NCI-H345 (cell line): ENCODE results near the gene SLC45A2.

Experiments
- DNase-seq: peaks from one replicate; lab custom pipeline; 2025; lab: John Stamatoyannopoulos, UW

Gene SLC45A2

DNA sequence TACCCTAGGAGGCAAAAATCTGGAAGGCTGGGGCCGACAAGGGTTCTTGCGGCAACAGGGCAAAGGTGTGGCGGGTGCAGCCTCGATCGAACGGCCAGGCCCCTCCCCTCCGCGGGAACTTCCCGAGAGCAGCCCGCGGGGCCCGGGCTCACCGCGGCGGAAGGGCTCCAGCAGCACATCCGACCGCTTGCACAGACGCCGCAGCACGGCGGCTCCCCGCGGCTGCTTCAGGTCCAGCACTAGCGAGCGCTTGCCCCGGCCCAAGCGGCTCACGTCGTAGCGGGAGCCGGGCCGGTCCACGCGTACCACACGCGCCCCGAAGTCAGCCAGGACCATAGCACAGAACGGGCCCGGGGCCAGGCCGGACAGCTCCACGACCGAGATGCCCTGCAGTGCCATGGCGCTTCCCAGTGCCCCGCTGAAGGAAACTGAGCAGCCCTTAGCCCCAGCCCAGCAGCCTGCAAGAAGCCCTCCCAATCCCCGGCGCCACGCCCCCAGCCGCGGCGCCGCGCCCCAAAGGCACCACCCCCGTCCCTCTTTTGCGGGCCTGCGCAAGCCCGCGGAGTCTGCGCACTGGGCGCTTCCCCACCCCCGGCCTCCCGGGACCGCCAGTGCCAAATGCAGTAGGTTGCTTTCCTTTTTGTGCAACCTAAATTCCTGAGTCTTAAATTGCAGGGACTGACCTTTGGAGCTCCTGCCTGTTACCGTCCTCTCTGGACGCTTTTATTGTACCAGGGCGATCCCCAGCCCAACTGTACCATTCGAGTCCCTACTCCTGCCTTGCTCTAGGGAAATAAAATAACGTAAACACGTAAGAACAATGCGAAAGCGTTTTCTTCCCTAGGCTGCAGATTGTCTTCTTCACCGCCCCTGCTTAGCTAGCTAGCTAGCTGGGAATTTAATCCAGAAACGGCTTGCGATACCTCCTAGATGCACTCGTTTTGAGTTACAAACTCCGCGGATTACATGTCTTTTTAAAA is 23.4 kb upstream of the SLC45A2 start, which contains the start of gene AMACR:
AMACR (minus strand) TSS at position 430 of the 980 bp plus-strand sequence; CDS start at position 399, 31 bp downstream.
- DNase-seq, result peak; percentile 94

DNA sequence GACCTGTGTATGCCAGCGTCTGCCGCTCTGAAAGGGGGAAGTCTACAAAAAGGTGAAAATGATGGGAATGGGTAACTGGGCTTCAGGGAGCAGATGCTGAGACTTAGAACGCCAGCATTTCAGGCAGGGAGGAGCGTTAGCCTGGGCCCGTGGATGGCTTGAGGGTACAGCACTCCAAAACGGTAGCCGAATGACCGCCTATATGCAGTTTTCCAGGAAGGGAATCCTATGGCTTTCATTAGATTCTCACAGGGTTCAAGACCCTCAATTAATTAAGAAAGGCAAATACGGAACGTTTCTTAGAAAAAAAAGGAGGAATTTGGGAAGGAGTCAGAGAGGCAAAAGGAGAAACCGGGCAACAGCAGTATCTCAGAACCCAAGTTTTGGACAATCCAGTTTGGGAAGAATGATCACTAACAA is 22.7 kb upstream of the SLC45A2 start:
- DNase-seq, result no peak

DNA sequence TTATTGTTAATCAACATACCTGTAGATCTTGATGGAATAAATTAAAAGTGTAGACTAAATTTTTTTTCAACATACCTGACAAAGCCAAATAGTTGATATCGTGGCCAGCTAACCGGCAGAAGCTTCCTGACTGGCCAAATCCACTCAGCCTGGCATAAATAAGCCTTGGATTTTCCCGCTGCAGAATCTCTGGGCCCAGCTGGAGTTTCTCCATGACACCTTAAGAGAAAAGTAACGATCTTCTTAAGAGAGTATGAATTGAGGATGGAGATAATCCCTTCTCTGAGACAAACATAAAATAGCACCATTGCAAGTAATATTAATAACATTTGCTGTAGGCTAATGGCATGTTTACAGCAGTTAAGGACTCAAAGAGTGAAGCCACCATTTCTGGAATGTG is 21.2 kb upstream of the SLC45A2 start:
- DNase-seq, result no peak

DNA sequence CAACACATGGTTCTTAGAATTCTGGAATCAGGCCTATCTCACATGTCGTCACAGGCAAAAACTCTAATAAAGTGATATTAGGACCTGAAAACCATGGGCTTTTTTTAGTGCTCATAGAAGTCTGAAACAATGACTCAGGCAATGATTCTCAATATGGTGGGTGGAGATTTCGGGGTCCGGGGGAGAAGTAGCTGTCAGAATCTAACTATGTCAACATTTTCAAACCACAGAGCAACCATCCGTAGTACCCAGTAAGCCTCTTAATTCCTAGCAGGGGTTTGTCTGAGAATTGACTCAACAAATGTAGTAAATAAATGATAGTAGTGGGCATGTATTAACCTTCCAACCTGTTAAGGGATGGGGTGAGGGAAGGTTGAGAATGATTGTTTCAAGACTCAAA is 20.7 kb upstream of the SLC45A2 start:
- no peak for DNase-seq

DNA sequence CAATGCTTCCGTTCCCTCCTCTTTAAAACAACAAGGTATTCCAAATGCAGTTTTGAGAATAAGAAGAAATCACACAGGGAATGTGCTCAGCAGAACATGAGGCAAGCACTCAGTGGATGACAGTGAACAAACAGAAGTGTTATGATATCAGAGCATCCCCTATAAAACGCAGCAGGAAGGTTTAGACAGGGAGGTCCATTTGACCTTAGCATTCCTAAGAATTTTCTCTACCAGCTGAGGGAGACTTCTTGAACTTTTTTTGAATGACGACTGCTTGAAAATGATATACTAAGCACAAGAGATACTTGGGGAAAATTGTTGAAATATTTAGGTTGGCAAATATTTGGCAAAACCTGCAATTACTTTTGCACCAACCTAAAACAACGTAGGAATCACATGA is 19.4 kb upstream of the SLC45A2 start:
- DNase-seq, result no peak

DNA sequence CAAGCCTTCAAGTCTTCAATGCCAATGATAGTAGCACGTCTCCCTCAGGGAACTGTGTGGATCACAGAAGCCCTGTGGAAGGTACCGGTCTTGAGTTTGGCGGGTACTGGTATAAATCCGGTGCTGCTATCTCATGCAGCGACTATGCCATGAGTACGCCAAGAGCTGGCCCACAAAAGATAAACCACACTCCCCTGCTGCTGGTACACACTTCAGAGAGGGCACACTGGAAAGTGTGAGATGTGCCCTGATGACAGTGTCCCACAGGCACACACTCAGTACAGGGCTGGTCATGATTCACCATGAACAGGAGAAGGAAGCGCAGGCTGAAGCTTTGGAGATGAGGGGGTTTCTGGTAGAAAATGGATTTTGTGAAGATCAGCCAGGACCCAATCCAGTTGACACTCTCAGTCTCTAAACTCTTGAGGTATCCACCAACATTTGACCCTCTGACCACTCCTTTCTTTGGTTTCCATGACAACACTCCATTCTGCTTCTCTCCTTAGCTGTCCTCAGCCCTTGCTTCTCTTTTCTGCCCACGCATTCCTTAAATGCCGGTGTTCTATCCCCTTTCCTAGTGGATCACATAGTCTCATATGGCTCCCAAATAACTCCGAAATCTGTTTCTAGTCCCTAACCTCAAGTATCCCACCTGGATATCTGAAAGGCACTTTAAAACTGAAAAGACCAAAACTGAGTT is 18.3 kb upstream of the SLC45A2 start:
- DNase-seq, result no peak

DNA sequence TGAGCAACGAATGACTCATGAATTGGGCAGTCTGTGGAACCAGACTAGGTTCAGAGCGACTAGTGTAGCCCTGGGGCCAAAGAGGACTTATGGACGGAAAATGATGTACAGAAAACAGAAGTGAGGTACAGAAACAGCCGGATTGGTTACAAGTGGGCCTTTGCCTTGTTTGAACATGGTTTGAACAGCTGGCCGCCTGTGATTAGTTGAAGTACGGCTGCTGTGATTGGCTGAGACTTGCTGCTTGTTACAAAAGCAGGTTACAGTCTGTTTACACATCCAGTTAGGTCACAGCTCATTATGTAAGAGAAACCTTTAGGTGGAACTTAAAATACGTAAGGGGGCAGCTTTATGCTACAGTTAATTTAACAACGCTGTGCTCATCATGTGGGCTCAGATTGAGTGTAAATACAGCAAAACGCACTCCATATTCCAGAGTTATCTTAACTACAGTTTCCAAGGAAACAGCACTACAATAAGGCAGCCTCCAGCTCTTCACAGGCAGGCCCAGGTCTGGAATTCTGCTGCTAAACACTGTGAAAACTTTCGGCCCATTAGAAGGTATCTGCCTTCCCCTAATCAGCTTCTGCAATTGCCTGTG is 16.8 kb upstream of the SLC45A2 start:
- DNase-seq, result peak; percentile 92

DNA sequence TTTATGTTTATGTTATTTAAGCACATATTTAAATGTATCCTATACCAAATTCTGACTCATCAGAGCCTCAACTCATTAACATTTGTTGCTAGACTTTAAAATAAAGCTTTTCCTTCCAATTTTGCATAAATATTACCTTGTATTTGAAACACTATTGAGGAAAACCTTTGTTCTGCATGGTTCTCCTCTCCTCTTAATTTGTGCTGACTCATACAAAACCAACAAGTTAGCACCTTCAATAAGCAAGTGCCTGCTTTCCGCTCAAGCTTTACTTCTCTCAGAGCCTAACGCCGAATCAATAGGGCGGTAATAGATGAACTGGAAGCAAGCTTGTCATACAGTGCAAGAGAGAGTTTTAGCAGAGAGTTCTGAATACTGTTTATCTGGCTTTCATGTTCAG is 15.5 kb upstream of the SLC45A2 start:
- DNase-seq, result no peak

DNA sequence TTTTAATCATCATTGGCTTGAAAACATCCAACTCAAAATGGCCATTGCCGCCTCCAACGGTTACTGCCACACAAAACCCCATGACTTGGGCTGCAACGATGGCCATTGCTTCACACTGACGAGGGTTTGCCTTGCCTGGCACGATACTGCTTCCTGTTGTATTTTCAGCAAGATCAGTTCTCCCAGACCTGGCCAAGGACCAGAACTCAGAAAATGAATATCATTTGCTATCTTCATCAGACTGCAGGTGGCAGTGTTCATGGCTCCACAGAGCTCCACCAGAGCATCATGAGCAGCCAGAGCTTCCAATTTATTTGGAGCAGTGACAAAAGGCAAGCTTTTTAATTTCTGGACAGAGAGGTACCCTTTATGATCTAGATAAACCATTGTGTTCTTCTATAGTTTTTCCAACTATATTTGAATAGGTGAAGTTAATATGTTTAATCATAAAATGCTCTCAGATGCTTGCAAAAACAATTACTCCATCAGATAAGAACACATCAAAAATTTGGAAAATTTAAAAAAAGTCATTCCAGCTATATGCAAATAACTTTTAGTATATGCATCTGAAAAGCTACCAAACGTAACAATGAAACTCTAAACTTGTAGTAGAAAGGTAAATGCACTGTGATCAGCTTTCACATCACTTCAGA is 13.0 kb upstream of the SLC45A2 start:
- DNase-seq, result peak; percentile 49

DNA sequence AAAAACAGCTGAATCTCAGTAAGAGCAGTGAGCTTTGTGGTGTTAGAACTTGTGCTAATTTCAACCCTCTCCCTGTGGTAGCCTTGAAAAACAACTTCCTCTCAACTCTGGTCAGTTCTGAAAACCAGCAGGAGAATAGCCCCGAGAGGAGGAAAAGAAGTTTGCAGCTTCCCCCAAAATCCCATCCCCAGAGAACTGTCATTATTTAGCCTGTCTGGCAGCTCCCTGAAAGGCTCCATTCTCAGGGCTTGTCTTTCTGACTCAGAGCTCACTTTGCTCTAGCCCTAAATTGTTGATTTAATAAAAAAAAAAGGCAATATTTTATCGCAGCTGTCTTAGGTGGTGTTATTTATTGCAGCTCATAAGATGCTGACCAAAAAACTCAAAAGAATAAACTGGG is 11.4 kb upstream of the SLC45A2 start:
- no peak for DNase-seq

DNA sequence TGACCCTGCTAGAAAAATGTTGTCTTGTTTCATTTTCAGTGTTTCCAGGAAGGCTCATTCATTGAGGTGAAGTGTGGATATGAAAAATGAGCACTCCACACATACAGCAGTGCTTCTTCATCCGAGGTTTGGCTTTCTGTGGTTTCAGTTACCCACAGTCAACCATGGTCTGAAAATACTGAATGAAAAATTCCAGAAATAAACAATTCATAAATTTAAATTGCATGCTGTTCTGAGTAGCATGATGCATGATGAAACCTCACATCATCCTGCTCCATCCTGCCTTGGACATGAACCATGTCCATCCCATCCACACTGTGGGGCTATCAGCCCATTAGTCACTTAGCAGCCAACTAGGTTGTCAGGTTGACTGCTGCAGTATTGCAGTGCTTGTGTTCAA is 10.4 kb upstream of the SLC45A2 start:
- DNase-seq, result no peak

DNA sequence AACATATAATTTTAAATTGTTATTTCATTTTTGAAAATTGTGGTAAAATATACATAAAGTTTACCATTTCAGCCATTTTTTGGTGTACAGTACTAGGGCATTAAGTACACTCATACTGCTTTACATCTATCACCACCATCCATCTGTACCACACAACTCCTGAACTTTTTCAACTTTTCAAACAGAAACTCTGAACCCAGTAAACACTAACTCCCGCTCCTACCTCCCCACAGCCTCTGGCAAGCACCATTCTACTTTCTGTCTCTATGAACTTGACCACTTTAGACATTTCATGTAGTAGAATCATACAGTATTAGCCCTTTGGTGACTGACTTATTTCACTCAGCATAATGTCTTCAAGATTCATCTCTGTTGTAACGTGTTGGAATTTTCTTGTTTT is 8.4 kb upstream of the SLC45A2 start:
- DNase-seq, result no peak

DNA sequence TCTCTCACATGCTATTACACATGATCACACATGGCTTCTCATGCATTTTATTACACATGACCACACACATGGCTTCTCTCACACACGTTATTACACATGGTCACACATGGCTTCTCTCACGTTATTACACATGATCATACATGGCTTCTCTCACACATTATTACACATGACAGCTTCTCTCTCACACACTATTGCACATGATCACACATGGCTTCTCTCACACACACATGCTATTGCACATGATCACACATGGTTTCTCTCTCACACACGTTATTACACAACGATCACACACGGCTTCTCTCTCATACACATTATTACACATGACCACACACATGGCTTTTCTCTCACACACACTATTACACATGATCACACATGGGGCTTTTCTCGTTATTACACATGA is 954 bp upstream of the SLC45A2 start:
- DNase-seq, result no peak

DNA sequence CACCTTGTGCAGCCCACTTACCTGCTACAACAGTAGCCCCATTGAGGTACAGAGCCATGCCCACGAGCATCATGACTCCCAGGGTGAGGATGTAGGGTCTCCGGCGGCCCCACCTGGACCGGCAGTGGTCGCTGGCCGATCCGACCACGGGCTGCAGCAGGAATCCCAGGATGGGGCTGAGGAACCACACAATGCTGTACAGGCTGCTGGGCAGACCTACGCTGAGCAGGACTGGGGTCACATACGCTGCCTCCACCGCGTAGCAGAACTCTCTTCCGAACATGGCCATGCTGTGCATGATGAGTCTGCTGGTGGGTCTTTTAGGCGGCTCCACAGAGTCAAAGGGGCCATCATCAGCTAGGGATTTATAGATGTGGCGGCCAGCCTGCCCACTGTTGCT is 315 bp downstream of the SLC45A2 start:
- no peak for DNase-seq

DNA sequence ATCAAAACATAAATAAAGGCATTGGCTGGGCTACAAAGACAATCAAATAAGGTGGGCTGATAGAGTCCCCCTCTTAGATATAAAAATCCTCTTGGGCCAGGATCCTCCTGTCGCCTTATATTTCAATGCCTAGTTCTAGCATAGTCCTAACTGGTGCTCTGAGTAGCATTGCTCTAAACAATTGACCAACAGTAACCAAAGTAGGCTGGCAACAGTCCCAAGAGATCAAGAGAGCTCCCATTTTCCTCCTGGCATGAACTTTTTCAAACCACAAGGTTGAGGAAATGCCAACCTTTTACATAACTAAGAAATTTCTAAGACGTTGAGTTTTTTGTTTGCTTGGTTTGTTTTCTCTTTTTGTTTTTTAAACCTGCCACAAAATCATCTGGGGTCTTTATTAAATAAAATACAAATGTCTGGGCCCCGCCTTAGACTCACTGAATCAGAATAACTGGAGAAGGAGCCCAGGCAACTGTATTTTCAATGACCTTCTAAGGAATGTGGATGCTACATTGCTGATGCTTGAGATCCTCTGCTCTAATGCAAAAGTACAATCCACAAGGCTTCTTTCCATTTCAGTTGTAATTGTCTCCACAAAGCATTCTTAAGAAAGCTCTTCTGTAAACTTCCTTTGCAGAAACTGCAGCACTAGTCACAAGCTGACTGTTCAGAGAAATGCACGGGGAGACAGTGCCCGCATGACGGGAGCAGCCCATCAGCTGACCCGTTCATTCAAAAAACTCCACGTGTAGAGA is 2.9 kb downstream of the SLC45A2 start:
- no peak for DNase-seq

DNA sequence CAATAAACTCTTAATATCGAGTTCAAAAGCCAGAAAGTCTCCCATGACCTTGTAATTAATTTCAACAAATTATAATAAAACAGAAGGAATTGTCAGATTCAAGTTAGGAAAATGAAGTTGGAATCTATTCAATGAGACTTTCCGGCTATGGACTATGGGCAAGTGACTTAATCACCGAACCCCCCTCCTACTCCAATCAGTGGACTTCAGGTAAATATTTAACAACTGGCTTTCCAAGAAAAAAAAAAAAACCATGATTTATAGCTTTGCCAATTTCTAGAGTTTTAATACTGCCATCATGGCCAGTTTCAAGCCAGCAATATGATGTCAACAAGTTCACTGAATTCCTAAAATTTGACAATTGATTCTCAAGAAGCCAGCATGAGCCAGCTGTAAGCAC is 4.5 kb downstream of the SLC45A2 start:
- no peak for DNase-seq

DNA sequence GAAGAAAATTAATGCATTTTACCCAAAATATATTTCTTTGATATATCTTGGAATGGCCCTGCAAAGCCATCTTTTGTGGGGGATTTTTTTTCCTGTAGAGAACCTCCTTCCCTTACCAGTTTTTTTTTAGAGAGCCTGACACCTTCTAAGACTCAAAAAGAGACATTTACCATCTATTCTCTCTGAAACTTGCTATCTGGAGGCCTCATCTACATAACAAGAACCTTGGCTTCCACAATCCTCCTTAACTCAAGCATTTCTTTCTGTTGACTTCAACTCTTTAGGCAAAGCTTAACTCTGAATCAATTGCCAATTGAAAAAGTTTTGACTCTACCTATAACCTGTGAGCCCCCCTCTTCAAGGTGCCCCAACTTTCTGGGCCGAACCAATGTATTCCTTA is 6.2 kb downstream of the SLC45A2 start:
- no peak for DNase-seq

DNA sequence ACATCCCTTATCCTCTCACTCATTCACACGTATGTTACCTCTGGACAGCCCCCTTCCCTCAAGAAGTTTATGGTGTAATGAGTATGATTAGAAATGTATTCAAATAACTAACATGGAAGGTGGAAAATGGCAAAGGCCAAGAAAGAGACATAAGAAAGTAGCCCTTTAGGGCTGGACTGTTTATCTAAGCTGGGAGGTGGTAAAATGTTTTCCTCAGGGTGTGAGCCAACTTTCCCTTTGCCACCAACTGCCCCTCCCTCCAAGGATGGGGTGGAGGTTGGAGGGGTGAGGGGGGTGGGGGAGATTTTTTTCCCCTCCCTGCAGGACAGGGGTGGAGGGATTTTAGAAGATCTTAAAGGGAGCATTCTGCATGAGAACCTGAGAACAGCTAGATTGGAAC is 8.2 kb downstream of the SLC45A2 start:
- no peak for DNase-seq

DNA sequence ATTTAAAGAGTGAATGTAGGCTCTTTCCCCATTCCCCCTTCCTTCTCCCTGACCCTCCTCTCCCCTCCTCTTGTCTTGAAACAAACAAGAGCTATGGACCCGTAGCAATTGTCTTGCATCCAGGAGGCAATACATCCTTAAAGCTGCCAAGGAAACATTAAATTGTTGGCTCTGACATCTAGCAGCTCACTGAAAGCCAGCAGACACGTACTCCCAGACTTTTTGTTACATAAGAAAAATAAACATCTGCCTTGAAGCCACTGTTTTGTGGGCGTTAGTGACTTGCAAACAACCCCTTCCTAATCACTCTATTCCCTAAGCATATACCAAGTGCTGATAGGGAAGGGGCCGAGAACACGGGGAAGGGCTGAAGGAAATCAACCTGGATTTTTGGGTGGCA is 8.6 kb downstream of the SLC45A2 start:
- DNase-seq, result no peak

DNA sequence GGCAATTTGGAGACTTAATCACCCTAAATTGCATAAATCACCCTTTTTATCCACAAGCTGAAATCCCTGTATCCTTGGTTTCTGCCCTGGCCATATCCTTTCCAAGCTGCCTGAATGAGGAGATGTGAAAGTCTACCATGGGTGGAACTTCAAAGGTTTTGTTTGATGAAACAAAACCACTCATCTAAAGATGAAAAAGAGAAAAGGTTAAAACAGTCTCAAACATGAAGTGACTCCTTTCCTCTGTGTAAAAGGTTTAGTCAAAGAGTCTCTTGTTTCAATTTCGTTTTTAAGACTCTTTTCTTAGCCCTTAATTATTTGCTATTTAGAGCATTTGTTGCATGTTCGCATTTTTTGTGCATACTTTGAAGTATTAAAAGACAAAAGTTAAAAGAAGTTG is 11.2 kb downstream of the SLC45A2 start:
- DNase-seq, result no peak
